ENCODE data around the gene HPS3.

- TF ChIP-seq CTCF (IDR thresholded peaks at IDR 0.05) (no peak), EZH2 (IDR thresholded peaks at IDR 0.05) (no peak), EZH2phosphoT487 (IDR thresholded peaks at IDR 0.05) (no peak)
Measured at GRCh38 chr3:149174901-149175300, 45.5 kb downstream of the HPS3 start.
